HEK293 (cell line): ENCODE results near the gene TRABD2A.

ENCODE experiments used
- CTCF ChIA-PET: fragments of 350-600 bp; formaldehyde crosslinking; extraction: SDS; loops from one replicate; lab custom pipeline; 2021; ENCODE audit warnings: antibody characterized with exemption; lab: Yijun Ruan, JAX
- POLR2A ChIA-PET: fragments of 300-600 bp; formaldehyde crosslinking; extraction: SDS; loops from one replicate; lab custom pipeline; 2020; ENCODE audit warnings: antibody characterized with exemption, inconsistent platforms; lab: Yijun Ruan, JAX
- H3K27ac ChIP-seq: fragments of 200-500 bp; sonication (Bioruptor generic); 2 replicates; pipeline ENCODE4 v1.5.1; 2014; ENCODE audit warnings: low read depth, low read length, control low read depth, inconsistent platforms; ENCODE audit errors: extremely low read depth
- H3K36me3 ChIP-seq, 2 experiments: fragments of 200-500 bp in 1 of 2; sonication (Bioruptor generic) in 1 of 2; 1 replicate in 1 of 2; 2 replicates in 1 of 2; pipeline ENCODE4 v1.5.1; 2014 to 2017; ENCODE audit warnings: inconsistent platforms in 2 of 2, low read length in 2 of 2; ENCODE audit not compliant: control insufficient read depth in 2 of 2, insufficient read depth in 1 of 2
- H3K4me1 ChIP-seq: fragments of 200-500 bp; sonication (Bioruptor generic); 2 replicates; pipeline ENCODE4 v1.5.1; 2014; ENCODE audit warnings: mild to moderate bottlenecking, low read length, inconsistent platforms; ENCODE audit not compliant: control insufficient read depth, insufficient read depth
- H3K4me3 ChIP-seq: 2 replicates; pipeline ENCODE4 v1.5.1; 2011; ENCODE audit warnings: low read depth, mild to moderate bottlenecking, control low read depth, low read length, moderate library complexity
- H3K9me3 ChIP-seq: fragments of 200-500 bp; sonication (Bioruptor generic); 2 replicates; pipeline ENCODE4 v1.5.1; 2014; ENCODE audit warnings: low read depth, low read length, inconsistent platforms; ENCODE audit not compliant: control insufficient read depth, insufficient read depth
- FEZF1 ChIP-seq: fragments of 450-650 bp; formaldehyde crosslinking; IDR thresholded peaks from 2 replicates; pipeline ENCODE4 v1.5.1; 2016; ENCODE audit warnings: missing biosample characterization, missing genetic modification characterization
- HOXA7 ChIP-seq: sonication (generic); formaldehyde crosslinking; IDR thresholded peaks from 2 replicates; pipeline ENCODE4 v1.8.1; 2022; ENCODE audit warnings: missing genetic modification reagents, borderline replicate concordance
- HOXD13 ChIP-seq: sonication (generic); formaldehyde crosslinking; IDR thresholded peaks from 2 replicates; pipeline ENCODE4 v1.8.0; 2022; ENCODE audit warnings: missing genetic modification reagents, borderline replicate concordance
- INSM2 ChIP-seq: fragments of 450-650 bp; formaldehyde crosslinking; IDR thresholded peaks from 2 replicates; pipeline ENCODE4 v1.5.1; 2016; ENCODE audit warnings: missing biosample characterization, missing genetic modification characterization
- OVOL3 ChIP-seq: fragments of 450-650 bp; formaldehyde crosslinking; IDR thresholded peaks from 2 replicates; pipeline ENCODE4 v1.5.1; 2016; ENCODE audit warnings: missing biosample characterization, missing genetic modification characterization
- PRDM1 ChIP-seq: fragments of 450-650 bp; formaldehyde crosslinking; IDR thresholded peaks from 2 replicates; pipeline ENCODE4; 2016; ENCODE audit warnings: missing biosample characterization, missing genetic modification characterization
- SP2 ChIP-seq: fragments of 450-650 bp; formaldehyde crosslinking; IDR thresholded peaks from 2 replicates; pipeline ENCODE4 v1.5.1; 2016; ENCODE audit warnings: missing biosample characterization, missing genetic modification characterization
- YY2 ChIP-seq: fragments of 450-650 bp; formaldehyde crosslinking; IDR thresholded peaks from 2 replicates; pipeline ENCODE4 v1.5.1; 2016; ENCODE audit warnings: missing biosample characterization, missing genetic modification characterization
- ZBTB17 ChIP-seq: fragments of 450-650 bp; formaldehyde crosslinking; IDR thresholded peaks from 2 replicates; pipeline ENCODE4 v1.5.1; 2016; ENCODE audit warnings: missing biosample characterization, missing genetic modification characterization
- ZBTB20 ChIP-seq: fragments of 450-650 bp; formaldehyde crosslinking; IDR thresholded peaks from 2 replicates; pipeline ENCODE4 v1.5.1; 2016; ENCODE audit warnings: missing biosample characterization, missing genetic modification characterization
- ZFP37 ChIP-seq: fragments of 450-650 bp; formaldehyde crosslinking; IDR thresholded peaks from 2 replicates; pipeline ENCODE4 v1.5.1; 2016; ENCODE audit warnings: missing biosample characterization, missing genetic modification characterization
- ZFP41 ChIP-seq: fragments of 450-650 bp; formaldehyde crosslinking; IDR thresholded peaks from 2 replicates; pipeline ENCODE4 v1.5.1; 2016; ENCODE audit warnings: missing biosample characterization, missing genetic modification characterization, borderline replicate concordance
- ZNF112 ChIP-seq: fragments of 450-650 bp; formaldehyde crosslinking; IDR thresholded peaks from 2 replicates; pipeline ENCODE4 v1.5.0; 2017; ENCODE audit warnings: missing biosample characterization, missing genetic modification characterization
- ZNF132 ChIP-seq: fragments of 450-650 bp; formaldehyde crosslinking; IDR thresholded peaks from 2 replicates; pipeline ENCODE4 v1.5.1; 2017; ENCODE audit warnings: missing biosample characterization, missing genetic modification characterization, borderline replicate concordance
- ZNF169 ChIP-seq: fragments of 450-650 bp; formaldehyde crosslinking; IDR thresholded peaks from 2 replicates; pipeline ENCODE4 v1.5.1; 2016; ENCODE audit warnings: missing biosample characterization, missing genetic modification characterization
- ZNF354C ChIP-seq: fragments of 450-650 bp; formaldehyde crosslinking; IDR thresholded peaks from 2 replicates; pipeline ENCODE4 v1.5.1; 2016; ENCODE audit warnings: missing biosample characterization, missing genetic modification characterization, low read depth, borderline replicate concordance
- ZNF362 ChIP-seq: fragments of 450-650 bp; formaldehyde crosslinking; IDR thresholded peaks from 2 replicates; pipeline ENCODE4 v1.5.1; 2016; ENCODE audit warnings: missing biosample characterization, missing genetic modification characterization
- ZNF423 ChIP-seq: fragments of 450-650 bp; formaldehyde crosslinking; IDR thresholded peaks from 2 replicates; pipeline ENCODE4 v1.5.1; 2016; ENCODE audit warnings: missing biosample characterization, missing genetic modification characterization
- ZNF549 ChIP-seq: fragments of 450-650 bp; IDR thresholded peaks from 2 replicates; pipeline ENCODE4 v1.5.1; 2018; ENCODE audit warnings: missing biosample characterization, missing genetic modification characterization, mild to moderate bottlenecking, inconsistent platforms, moderate library complexity
- ZNF580 ChIP-seq: fragments of 450-650 bp; formaldehyde crosslinking; IDR thresholded peaks from 2 replicates; pipeline ENCODE4 v1.5.1; 2016; ENCODE audit warnings: missing biosample characterization, missing genetic modification characterization
- ZNF654 ChIP-seq: fragments of 450-650 bp; formaldehyde crosslinking; IDR thresholded peaks from 2 replicates; pipeline ENCODE4 v1.5.1; 2016; ENCODE audit warnings: low read depth, missing biosample characterization, missing genetic modification characterization
- ZNF660 ChIP-seq: fragments of 450-650 bp; IDR thresholded peaks from 2 replicates; pipeline ENCODE4 v1.5.1; 2018; ENCODE audit warnings: missing biosample characterization, mild to moderate bottlenecking, missing genetic modification characterization
- ZNF776 ChIP-seq: fragments of 450-650 bp; formaldehyde crosslinking; IDR thresholded peaks from 2 replicates; pipeline ENCODE4 v1.5.0; 2017; ENCODE audit warnings: missing biosample characterization, missing genetic modification characterization, borderline replicate concordance
- ZNF777 ChIP-seq: fragments of 450-650 bp; formaldehyde crosslinking; IDR thresholded peaks from 2 replicates; pipeline ENCODE4 v1.5.1; 2017; ENCODE audit warnings: missing biosample characterization, missing genetic modification characterization, borderline replicate concordance
- ZSCAN16 ChIP-seq: fragments of 450-650 bp; formaldehyde crosslinking; IDR thresholded peaks from 2 replicates; pipeline ENCODE4 v1.5.1; 2016; ENCODE audit warnings: missing biosample characterization, missing genetic modification characterization
- ZSCAN4 ChIP-seq: fragments of 450-650 bp; formaldehyde crosslinking; IDR thresholded peaks from 2 replicates; pipeline ENCODE4 v1.5.1; 2017; ENCODE audit warnings: missing biosample characterization, missing genetic modification characterization
- ZSCAN5A ChIP-seq: fragments of 450-650 bp; formaldehyde crosslinking; IDR thresholded peaks from 2 replicates; pipeline ENCODE4 v1.5.1; 2016; ENCODE audit warnings: missing biosample characterization, missing genetic modification characterization
- ZXDB ChIP-seq: fragments of 450-650 bp; formaldehyde crosslinking; IDR thresholded peaks from 2 replicates; pipeline ENCODE4 v1.5.1; 2016; ENCODE audit warnings: missing biosample characterization, missing genetic modification characterization

TRABD2A gene

GRCh38 chr2:84886791-84887190 lies 5.9 kb upstream of the TRABD2A start:
- no peaks in the 10 kb centered on the region for H3K36me3 ChIP-seq
- POLR2A ChIA-PET, result interaction anchor here (1.0 kb wide), 1 partner anchor 89 kb away, joined by 3 read pairs; no protein-coding TSS in a partner anchor
- TF ChIP-seq ZNF654 (no peak), HOXA7 (CRISPR knock-in tag) (no peak), ZSCAN4 (tag by site-specific recombination) (no peak), ZBTB20 (no peak), ZNF549 (tag by site-specific recombination) (no peak), OVOL3 (tag by site-specific recombination) (no peak), ZNF112 (tag by site-specific recombination) (no peak), ZSCAN5A (no peak), ZFP41 (no peak), ZFP37 (no peak), ZNF580 (tag by site-specific recombination) (no peak)
- TF ChIP-seq, all 188 proteins: peak for 0
- H3K4me3 ChIP-seq, result no peak overlapping the region
- no peaks in the 10 kb centered on the region for H3K4me1 ChIP-seq
- no peaks in the 10 kb centered on the region for H3K9me3 ChIP-seq
- H3K27ac ChIP-seq, result no peak overlapping the region
- CTCF ChIA-PET, result interaction anchor here (1.5 kb wide), 1 partner anchor 39 kb away, joined by 8 read pairs; no protein-coding TSS in a partner anchor

- H3K4me1 ChIP-seq, result no peaks in the 10 kb centered on the region
- no peaks in the 10 kb centered on the region for H3K9me3 ChIP-seq
- no peak overlapping the region for H3K4me3 ChIP-seq
- no peaks in the 10 kb centered on the region for H3K36me3 ChIP-seq
- ChIA-PET POLR2A (no interaction called here), CTCF (interaction anchor here (0.7 to 2.9 kb wide), 2 partner anchors 41 to 130 kb away, joined by 3 to 10 read pairs; no protein-coding TSS in a partner anchor)
- H3K27ac ChIP-seq, result no peak overlapping the region
- no peak for TF ChIP-seq ZSCAN16 (tag by site-specific recombination)
- no peak for TF ChIP-seq ZNF423
- no peak for TF ChIP-seq ZNF132 (tag by site-specific recombination)
- no peak for TF ChIP-seq ZNF777 (tag by site-specific recombination)
- TF ChIP-seq ZFP41, result no peak
- no peak for TF ChIP-seq ZNF169 (tag by site-specific recombination)
- no peak for TF ChIP-seq SP2
- no peak for TF ChIP-seq ZNF776 (tag by site-specific recombination)
- TF ChIP-seq HOXD13 (CRISPR knock-in tag), result no peak
- no peak for TF ChIP-seq ZBTB17 (tag by site-specific recombination)
- no peak for TF ChIP-seq ZNF660 (tag by site-specific recombination)
- TF ChIP-seq ZNF654, result no peak
- no peak for TF ChIP-seq ZNF362
- TF ChIP-seq ZNF580 (tag by site-specific recombination), result no peak
- TF ChIP-seq ZNF354C (tag by site-specific recombination), result no peak
- TF ChIP-seq PRDM1 (tag by site-specific recombination), result no peak
- no peak for TF ChIP-seq YY2 (tag by site-specific recombination)
- TF ChIP-seq FEZF1 (tag by site-specific recombination), result no peak
- no peak for TF ChIP-seq ZXDB (tag by site-specific recombination)
- TF ChIP-seq INSM2, result no peak
Observed at GRCh38 chr2:84885111-84885510, 4.2 kb upstream of the TRABD2A start.
